Tongue (tissue), 2 donors: ENCODE data around the gene HAGH. TPM values are rescaled to one million over a fixed set of nuclear protein-coding genes. Genes with fewer than 3 reads are reported as not detected.

Experiments
- DNase-seq: peaks from one replicate; pipeline ENCODE4 v3.0.0-alpha.2; 2015
- total RNA-seq: library from RNA; depleted of rRNA; stranded (reverse); fragments of >200 nt; gene quantifications from one replicate; pipeline ENCODE4 v1.2.3, GENCODE V29; 2014

HAGH gene
- total RNA-seq, 1 donor from 2014 or later = 104 TPM

DNA sequence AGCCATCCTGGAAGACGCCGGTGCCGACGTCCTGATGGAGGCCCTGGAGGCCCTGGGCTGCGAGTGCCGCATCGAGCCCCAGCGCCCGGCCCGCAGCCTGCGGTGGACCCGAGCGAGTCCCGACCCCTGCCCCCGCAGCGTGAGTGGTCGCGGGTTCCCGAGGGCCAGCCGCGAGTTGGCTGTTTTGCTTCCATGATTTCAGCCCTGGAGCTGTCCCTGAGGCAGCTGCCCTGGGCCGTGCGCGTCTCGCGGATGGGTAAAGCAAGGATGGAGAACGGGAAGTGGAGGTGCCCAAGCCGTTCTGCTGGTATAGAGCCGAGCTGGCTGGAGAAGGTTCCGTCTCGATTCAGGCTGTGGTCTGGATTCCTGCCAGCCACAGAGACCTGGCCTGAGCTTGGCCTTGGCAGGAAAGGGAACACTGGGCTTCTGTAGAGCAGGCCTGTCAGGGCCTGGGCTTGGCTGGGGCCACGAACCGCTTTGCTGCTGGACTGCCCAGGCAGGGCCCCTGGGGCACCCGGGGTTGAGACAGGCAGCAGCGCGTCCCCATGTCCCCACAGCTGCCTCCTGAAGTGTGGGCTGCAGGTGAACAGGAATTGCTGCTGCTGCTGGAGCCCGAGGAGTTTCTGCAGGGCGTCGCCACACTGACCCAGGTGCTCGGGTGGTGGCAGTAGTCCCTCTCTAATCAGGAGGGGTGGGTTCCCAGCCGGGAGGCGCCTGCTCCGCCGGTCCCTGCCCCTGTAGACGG is 52.8 kb downstream of the HAGH start:
- DNase-seq = no peak

DNA sequence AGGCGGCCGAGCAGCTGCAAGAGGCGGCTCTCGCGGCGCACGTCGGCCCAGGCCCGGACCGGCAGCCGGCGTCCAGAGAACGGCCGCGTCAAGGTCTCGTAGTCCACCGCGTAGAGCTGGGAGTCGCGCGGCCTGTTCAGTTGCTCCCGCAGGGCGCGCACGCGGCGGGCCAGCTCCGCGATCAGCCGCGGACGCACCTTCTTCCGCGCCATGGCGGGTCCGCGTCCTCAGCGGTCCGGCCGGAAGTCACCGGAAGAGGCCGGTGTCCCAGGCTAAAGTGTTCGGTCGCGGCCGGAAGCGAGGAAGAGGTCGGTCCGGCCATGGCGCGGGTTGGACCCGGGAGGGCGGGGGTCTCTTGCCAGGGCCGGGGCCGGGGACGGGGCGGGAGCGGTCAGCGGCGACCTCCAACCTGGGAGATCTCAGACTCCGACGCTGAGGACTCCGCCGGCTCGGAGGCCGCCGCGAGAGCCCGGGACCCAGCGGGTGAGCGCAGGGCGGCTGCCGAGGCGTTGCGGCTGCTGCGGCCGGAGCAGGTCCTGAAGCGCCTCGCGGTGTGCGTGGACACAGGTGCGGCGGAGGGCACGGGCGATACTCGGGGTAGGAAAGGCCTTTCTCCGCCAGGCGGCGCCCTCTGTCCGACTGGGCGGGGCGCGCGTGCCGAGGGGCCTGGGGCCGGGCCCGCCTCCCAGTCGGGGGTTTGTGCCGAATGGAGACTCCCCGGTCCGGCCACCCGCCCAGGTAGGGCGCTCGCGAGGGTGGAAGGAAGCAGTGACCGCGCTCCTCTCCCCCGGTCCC is 53.5 kb downstream of the HAGH start, which contains the start of gene MRPS34:
Gene MRPS34 (minus strand): TSS at position 227 of the 795 bp plus-strand sequence. CDS start 15 bp downstream, at position 212.
- peak; percentile 93 for DNase-seq

DNA sequence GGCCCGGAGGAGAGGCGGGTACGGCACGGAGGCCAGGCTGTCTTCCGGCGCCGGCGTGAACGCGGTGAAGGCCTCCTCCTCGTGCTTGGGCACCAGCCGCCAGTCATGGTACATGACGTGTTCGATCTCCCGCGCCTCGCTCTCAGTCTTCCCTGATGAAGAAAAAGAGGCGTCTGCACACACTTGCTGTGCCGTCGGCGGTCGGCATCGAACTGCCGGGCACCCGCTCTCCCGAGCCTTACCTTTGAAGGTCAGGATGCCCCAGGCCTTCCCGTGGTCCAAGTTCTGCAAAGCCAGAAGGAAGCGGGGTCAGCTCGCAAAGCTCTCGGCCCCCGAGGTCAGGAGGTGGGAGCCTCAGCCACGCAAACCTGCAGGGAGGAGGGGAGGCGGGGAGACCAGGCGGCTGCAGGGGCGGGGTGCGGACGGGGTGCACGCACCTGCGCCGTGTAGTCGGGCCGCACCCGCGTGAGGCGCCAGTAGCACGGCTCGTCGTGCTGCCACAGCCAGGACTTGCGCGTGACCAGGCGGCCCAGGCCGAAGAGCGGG is 54.2 kb downstream of the HAGH start, which contains the start of gene EME2:
Gene EME2 (plus strand): TSS at position 449 of the 546 bp plus-strand sequence. CDS start 418 bp downstream, outside the sequence.
- no peak for DNase-seq

DNA sequence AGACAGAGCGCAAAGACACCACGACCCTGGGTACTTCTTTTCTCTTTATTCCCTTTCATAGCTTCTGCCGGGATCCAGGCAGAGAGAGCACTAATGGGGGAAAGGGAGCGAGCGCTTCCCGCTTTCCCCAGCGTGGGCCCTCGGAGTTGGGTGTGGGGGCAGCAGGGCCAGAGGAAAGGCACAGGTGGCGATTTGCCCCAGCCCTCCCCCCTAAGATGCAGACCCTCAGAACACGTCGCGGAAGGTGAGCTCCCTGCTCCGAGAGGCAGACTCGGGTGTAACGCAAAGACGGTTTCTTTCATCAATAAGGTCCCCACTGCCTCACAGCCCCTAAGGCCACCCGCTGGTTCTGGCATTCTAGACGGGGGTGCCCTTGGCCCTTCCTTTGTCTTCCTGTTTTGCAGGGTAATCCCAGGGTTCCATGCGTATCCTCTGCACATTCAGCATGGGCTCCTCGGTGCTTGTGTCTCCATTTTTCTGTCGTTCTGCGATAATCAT is 54.7 kb downstream of the HAGH start:
- no peak for DNase-seq

DNA sequence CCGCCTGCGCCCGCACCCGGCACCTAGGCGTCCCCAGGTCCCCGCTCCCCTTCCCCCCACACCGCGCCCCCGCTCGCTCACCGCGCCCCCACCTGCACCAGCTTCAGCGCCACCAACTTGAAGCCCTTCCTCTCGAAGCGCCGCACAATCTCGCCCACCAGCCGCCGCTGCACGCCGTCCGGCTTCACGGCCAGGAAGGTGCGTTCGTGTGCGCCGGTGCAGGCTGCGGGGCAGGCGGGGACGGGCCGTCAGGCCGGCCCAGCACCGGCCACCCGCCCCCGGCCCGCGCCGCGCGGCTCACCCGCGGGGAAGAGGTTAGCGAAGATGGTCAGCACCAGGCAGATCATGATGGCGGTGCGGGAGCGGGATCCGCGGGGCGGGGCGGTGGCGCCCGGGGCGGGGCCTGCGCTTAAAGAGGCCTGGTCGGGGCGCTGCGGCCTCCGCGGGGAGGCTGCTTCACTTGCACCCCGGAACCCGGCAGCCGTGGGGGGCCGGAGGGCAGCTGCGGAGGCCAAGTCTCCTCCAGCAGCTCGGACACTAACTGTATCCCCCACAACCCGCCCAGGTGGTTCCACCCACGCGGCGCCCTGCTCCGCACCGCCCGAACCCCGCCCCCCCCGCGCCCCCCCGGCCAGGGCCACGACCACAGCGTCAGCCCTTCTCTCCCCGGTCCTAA is 55.3 kb downstream of the HAGH start, which contains the start of gene NME3:
Gene NME3 (minus strand): TSS at position 356 of the 676 bp plus-strand sequence. CDS start 9 bp downstream, at position 347.
- DNase-seq = peak; percentile 80

DNA sequence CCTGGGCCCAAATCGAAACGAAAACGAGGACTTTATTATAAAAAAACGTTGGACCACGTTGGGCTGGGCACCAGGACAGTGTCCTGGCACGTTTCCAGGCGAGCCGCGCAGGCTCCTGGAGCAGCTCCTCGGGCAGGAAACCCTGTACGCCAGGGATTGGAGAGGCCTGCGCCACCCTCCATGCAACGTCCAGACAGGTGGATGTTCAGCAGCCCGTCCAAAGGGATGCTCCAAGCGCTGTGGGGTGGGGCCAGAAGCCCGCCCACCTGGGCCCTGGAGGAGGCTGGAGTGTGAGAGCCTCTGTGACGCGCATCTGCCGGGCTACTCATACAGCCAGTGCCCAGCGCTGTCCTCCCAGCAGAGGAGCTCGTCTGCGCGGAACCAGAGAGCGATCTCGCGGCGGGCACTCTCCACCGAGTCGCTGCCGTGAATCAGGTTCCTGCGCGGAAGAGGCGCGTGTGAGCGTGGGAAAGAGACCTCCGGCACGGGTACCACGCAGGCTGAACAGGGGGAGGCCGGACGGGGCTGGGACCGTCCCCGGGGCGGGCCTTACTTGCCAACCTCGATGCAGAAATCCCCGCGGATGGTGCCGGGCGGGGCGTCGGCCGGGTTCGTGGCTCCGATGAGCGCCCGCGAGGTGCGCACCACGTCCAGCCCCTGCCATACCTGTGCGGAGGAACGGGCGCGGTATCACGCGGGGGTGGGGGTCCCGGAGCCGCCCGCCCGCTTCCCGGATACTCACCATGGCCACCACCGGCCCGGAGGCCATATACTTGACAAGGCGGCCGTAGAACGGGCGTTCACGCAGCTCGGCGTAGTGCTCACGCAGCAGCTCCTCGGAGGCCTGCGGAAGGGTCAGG is 56.1 kb downstream of the HAGH start:
- DNase-seq = peak; percentile 37

DNA sequence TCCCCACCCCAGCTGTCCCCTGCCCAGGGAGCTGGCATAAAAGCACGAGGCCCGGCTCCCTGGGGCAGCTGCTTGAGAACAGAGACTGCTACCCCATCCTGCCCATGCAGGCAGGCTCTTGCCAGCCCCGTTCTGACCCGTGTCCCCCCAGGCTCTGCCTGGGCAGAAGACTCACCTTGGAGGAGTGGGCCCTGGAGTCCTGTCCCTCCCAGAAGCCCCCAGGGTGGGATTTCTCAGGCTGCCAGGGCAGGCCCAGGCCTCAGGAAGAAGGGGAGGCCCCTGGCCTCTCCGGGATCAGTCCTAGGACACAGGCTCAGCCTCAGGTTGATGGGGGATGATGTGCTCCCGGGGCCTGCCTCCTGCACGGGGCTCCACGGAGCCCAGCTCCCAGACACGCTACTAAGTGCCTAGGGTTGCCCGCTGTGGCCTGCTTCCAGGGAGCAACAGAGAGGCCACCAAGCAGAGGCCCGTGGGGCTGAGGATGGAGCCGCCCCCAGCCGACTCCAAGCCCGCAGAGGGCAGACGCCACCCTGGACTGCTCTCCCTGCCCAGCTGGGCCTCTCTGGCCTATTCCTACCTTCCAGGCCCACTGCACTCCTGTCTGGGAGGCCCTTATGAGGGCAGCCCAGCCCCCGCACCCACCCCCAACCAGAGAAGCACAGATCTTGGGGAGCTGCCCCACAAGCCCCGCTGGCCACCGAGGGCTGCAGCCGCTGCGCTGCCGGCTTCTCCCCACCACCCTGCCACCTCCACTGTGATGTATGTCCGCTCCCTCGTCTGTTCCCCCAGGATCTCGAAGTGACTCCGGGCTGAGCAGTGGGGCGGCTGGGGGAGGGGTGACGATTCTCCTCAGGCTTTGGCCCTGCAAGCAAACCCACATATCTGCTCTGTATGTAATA is 57.0 kb downstream of the HAGH start:
- DNase-seq = no peak

DNA sequence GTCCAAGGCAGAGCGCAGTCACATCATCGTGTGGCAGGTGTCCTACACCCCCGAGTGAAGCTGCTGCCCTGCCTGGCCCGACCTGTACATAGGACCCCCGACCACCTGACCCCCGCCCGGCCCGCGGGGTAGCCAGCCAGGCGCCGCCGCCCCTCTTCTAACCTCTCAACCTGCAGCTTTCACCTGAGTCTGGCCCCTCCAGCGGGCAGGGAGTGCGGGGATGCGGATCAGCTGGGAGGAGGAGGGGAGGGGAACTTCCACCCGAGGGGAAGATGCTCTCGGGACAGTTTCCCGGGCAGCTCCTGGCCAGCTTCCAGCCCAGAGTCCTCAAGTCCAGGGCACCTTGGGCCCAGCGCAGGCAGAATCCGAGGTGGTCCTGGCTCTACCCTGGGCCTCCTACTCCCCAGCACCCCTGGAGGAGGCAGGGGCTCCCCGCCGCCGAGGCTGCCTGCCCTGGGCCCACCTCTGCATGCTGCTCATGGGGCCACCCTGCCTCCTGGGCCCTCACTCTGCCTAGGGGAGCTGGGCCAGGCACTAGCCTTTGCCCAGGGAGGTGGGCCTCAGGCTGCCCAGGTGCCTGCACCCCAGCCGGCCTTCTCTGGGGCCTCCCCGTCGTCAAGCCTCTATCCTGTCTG is 57.7 kb downstream of the HAGH start:
- DNase-seq = no peak

DNA sequence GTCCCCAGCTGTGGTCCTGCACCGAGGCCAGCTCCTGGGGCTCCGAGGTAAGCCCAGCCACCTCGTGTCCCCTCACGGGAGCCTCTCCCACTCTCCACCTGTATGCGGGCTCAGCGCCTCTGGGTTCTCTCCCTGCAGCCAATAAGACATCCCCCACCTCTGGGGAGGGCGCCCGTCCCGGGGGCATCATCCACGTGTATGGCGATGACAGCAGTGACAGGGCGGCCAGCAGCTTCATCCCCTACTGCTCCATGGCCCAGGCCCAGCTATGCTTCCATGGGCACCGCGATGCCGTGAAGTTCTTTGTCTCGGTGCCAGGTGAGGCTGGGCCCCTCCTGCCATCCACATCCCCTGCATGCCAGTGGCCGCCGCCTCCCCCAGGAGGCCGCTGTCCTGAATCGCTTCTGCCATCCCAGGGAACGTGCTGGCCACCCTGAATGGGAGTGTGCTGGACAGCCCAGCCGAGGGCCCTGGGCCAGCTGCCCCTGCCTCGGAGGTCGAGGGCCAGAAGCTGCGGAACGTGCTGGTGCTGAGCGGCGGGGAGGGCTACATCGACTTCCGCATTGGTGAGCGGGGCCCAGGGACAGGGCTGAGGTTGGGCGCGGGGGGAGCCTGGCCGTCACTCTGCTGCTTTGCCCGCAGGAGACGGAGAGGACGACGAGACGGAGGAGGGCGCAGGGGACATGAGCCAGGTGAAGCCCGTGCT is 58.4 kb downstream of the HAGH start:
- DNase-seq = no peak

DNA sequence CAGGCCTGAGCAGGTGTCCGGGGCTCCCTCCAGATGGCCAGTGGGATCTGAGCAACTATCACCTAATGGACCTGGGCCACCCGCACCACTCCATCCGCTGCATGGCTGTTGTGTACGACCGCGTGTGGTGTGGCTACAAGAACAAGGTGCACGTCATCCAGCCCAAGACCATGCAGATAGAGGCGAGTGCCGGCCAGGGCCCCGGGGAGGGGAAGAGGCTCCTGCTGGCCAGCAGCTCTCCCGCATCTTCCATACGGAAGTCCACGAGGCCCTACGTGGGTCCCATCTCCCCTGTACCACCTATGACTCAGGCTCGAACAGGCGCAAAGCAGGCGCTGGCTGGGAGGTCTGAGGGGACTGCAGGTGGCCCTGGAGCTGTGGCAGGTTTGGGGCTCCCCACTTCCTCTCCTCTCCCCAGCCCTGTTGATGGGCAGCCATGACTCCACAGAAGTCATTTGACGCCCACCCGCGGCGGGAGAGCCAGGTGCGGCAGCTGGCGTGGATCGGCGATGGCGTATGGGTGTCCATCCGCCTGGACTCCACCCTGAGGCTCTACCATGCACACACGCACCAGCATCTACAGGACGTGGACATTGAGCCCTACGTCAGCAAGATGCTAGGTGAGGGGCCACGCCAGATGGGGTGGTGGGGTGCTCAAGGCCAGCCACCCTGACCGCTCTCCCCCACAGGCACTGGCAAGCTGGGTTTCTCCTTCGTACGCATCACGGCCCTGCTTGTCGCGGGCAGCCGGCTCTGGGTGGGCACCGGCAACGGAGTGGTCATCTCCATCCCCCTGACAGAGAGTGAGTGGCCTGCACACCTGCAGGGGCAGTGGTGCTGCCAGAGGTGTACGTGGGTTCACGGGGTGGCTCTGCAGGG is 59.3 kb downstream of the HAGH start:
- DNase-seq = no peak

DNA sequence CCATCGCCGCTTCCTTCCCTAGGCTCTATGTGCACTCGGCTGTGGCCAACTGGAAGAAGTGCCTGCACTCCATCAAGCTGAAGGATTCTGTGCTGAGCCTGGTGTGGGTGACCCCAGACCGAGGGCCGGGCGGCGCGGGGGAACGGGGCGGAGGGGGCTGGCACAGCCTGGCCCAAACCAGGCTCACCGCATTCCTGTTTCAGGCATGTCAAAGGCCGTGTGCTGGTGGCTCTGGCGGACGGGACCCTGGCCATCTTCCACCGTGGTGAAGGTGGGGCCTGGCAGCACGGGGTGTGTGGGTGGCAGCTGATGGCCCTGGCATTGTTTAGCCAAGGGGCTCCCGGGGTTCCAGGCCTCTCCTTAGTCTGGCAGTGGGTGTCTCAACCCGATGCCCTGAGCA is 59.9 kb downstream of the HAGH start:
- no peak for DNase-seq

DNA sequence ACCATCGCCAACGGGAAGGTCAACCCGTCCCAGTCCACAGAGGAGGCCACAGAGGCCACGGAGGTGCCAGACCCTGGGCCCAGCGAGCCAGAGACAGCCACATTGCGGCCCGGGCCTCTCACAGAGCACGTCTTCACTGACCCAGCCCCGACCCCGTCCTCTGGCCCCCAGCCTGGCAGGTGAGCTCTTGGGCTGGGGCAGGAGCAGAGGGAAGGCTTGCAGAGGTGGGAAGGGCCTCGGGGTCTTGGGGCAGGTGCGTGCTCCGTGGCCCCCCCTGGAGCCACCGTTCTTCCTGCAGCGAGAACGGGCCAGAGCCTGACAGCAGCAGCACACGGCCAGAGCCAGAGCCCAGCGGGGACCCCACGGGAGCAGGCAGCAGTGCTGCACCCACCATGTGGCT is 60.4 kb downstream of the HAGH start:
- no peak for DNase-seq

DNA sequence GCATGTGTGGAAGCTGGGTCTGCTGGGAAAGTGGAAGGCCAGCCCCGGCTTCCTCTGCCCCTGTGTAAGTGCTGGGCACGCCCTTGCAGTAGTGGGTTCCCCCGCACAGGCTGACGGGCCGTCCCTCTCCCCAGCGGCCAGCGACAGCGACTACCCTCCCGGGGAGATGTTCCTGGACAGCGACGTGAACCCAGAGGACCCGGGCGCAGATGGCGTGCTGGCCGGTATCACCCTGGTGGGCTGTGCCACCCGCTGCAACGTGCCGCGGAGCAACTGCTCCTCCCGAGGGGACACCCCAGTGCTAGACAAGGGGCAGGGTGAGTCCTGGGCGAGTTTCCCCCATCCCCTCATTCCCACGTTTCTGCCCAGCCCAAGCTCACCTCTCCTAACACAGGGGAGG is 60.8 kb downstream of the HAGH start:
- DNase-seq = no peak

DNA sequence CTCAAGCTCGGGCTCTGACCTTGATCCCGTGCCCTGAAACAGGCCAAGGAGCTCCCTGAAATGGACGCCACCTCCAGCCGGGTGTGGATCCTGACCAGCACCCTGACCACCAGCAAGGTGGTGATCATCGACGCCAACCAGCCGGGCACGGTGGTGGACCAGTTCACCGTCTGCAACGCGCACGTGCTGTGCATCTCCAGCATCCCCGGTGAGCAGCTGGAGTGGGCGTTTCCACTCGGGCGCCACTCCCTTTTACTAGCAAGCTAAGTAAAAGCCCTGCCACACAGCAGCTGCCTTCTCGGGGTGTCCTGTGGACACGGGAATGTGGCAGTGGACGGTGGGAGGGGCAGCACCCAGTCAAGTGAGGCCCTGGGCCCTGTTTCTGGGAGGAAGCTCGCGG is 61.7 kb downstream of the HAGH start:
- no peak for DNase-seq

DNA sequence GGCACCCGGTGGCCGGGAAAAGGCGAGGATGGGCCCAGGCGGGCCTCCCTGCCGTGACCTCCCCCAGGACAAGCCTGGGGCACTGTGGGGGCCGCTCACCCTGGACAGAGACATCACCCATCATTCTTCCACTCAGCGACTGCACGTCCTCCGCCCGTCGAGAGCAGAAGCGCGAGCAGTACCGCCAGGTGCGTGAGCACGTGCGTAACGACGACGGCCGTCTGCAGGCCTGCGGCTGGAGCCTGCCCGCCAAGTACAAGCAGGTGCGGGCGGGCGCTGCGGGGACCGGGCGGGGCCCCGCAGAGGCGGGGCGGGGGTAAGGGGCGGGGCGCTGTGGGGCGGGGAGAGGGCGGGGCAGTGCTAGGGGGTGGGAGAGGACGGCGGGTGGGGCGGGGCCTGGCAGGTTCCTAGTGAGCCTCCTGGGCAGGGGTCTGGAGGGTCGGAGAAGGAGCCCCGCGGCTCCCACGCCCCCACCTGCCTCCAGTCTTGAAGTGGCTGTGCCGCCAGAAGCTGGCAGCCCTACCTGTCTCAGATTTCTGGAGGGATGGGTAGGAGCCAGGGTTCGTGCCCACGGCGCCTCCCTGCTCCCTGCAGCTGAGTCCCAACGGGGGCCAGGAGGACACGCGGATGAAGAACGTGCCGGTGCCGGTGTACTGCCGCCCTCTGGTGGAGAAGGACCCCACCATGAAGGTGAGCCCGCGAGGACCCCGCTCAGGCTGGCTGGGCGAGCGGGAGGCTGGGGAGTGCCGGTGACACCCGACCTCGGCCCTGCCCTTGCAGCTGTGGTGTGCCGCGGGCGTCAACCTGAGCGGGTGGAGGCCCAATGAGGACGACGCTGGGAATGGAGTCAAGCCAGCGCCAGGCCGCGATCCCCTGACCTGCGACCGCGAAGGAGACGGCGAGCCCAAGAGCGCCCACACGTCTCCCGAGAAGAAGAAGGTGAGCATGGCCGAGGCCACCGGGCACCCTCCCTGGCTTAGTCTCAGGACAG is 62.8 kb downstream of the HAGH start:
- peak; percentile 65 for DNase-seq

DNA sequence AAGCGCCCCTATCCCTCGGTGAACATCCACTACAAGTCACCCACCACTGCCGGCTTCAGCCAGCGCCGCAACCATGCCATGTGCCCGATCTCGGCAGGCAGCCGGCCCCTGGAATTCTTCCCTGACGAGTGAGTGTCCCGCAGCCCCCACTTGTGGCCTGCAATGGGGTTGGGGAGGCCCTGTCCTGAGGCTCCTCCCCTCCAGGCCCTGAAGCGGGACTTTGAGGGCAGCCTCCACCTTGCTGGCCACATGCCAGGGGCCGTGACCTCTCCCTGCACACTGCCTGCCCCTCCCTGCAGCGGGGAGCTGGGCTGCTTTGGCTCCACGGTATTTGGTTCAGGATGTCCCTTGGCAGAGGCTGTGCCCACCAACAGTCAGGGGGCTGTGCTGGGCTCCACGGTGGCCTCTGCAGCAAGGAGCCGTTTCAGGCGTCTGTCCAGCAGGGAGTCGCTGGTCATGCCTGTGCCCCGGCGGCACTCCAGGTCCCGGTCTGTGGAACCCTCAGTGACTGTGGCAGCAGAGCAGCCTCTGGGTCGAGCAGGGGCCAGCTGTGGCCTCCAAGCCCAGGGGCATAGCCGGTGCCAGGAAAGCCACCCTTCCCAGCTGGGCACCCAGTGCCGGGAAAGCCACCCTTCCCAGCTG is 63.6 kb downstream of the HAGH start:
- DNase-seq = no peak
